GM12878 (cell line): ENCODE measurements around the gene AP5Z1. TPM values are rescaled to one million over a fixed set of nuclear protein-coding genes. Genes with fewer than 3 reads are reported as not detected.

Source experiments
- CBX5 ChIP-seq: sonication (generic); IDR thresholded peaks from 2 replicates; pipeline ENCODE4 v1.6.1; 2016; ENCODE audit warnings: low read depth, moderate library complexity, mild to moderate bottlenecking, inconsistent platforms
- KAT2A ChIP-seq: conservative IDR thresholded peaks from 2 replicates; pipeline ENCODE4 v1.6.1; 2011; ENCODE audit warnings: low read depth, low read length; ENCODE audit not compliant: control insufficient read depth
- KDM1A ChIP-seq: fragments of 200-600 bp; sonication (generic); IDR thresholded peaks from 2 replicates; pipeline ENCODE4 v1.6.1; 2016; ENCODE audit warnings: borderline replicate concordance
- NFXL1 ChIP-seq: fragments of 450-650 bp; IDR thresholded peaks from 2 replicates; pipeline ENCODE4 v1.6.1; 2017; ENCODE audit warnings: antibody characterized with exemption, mild to moderate bottlenecking, borderline replicate concordance
- PBX3 ChIP-seq: IDR thresholded peaks from 2 replicates; pipeline ENCODE4 v1.6.1; 2011; ENCODE audit warnings: mild to moderate bottlenecking, low read depth, low read length, moderate library complexity; ENCODE audit not compliant: insufficient replicate concordance
- PML ChIP-seq: IDR thresholded peaks from 2 replicates; pipeline ENCODE4 v1.6.1; 2012; ENCODE audit warnings: low read length, inconsistent platforms
- ZBTB40 ChIP-seq: fragments of 450-650 bp; IDR thresholded peaks from 2 replicates; pipeline ENCODE4 v1.6.1; 2016; ENCODE audit warnings: mild to moderate bottlenecking, moderate library complexity, borderline replicate concordance
- ZNF592 ChIP-seq: fragments of 450-650 bp; IDR thresholded peaks from 2 replicates; pipeline ENCODE4 v1.6.1; 2017; ENCODE audit warnings: mild to moderate bottlenecking, moderate library complexity
- polyA plus RNA-seq, 11 experiments: library from polyadenylated mRNA; depleted of rRNA in 4 of 11; unstranded in 6 of 11; stranded (reverse) in 5 of 11; fragments of >200 nt; fragmentation: Nextera tagmentation in 4 of 11; fragmentation: Illumina TruSeq in 1 of 11; extraction: Ambion mirVana in 4 of 11; extraction: Trizol in 1 of 11; gene quantifications; 1 replicate in 1 of 11; 2 replicates in 10 of 11; pipeline versions ENCODE4 v1.2.1 to v1.2.3, GENCODE V29; 2011 to 2016; ENCODE audit warnings: inconsistent platforms in 2 of 11, missing spikeins in 2 of 11, low read depth in 1 of 11
- total RNA-seq, 4 experiments: library from RNA; depleted of rRNA in 3 of 4; stranded (reverse); fragments of >200 nt in 3 of 4; fragmentation: Illumina TruSeq in 1 of 4; extraction: Trizol in 1 of 4; gene quantifications; 2 replicates each; pipeline versions ENCODE4 v1.2.1 to v1.2.3, GENCODE V29; 2013 to 2021

AP5Z1 gene
- total and polyA plus RNA-seq, 10 of the 15 experiments (the other 5 are each of a cell fraction or from before 2014, with no cell fraction given), result 0.37 to 43.4 (median 19.4) TPM

GRCh38 chr7:4730971-4731370 is 44.5 kb upstream of the AP5Z1 start (continued):
- TF ChIP-seq ZBTB40 (no peak), KAT2A (no peak), CBX5 (no peak), NFXL1 (no peak), PBX3 (no peak), ZNF592 (no peak), PML (no peak), KDM1A (no peak)
